COLO668 (cell line): ENCODE data around the gene ABCG8.
"Not testable (repeated sequence)": the region's sequence is repeated elsewhere in the genome, so short reads cannot be mapped to it uniquely, and the experiment has no call there.

Experiments
- DNase-seq: peaks from one replicate; lab custom pipeline; 2025; ENCODE audit not compliant: unreplicated experiment; lab: John Stamatoyannopoulos, UW

ABCG8 gene

GRCh38 chr2:43906448-43907109 lies 67.8 kb downstream of the ABCG8 start:
- DNase-seq = no peak

GRCh38 chr2:43911136-43911790 lies 72.5 kb downstream of the ABCG8 start:
- DNase-seq = not testable (repeated sequence)

GRCh38 chr2:43924463-43924862 lies 85.7 kb downstream of the ABCG8 start:
- no peak for DNase-seq

GRCh38 chr2:43925431-43925830 lies 86.7 kb downstream of the ABCG8 start:
- no peak for DNase-seq

GRCh38 chr2:43927442-43927841 lies 88.7 kb downstream of the ABCG8 start:
- no peak for DNase-seq

GRCh38 chr2:43931293-43931692 lies 92.5 kb downstream of the ABCG8 start:
- DNase-seq = no peak
